Hematopoietic multipotent progenitor cell treated with erythropoietin and hydrocortisone succinate and interleukin-3 and kit ligand, for 17 days (in vitro differentiated cells): ENCODE results near the gene TMEM106C.

ENCODE experiments used
- DNase-seq: peaks from one replicate; pipeline ENCODE4 v3.0.0-alpha.2; 2015; ENCODE audit warnings: low spot score

The TMEM106C gene

GRCh38 chr12:47979686-47980085, 16.3 kb downstream of the TMEM106C start:
- no peak for DNase-seq

DNA sequence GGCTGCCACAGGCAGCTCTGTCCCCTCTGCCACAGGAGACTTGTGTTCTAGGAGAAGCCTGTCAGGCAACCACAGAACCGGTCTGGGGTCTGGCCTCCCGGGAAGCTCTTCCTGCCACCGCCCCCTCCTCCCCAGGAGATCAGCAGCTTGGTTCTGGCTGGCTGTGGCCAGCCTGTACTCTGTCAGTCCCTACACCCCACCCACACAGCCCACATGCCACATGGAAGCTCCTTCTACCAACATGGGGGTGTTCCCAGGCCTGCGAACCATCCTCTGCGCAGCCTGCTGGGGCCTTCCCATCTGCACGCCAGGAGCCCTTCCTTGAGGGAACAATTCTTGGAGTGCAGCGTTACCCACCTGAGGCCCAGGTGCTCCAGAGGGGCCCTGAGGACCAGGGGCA, 16.8 kb downstream of the TMEM106C start:
- DNase-seq = no peak

- DNase-seq = no peak
Observed at GRCh38 chr12:47980779-47981495, 17.5 kb downstream of the TMEM106C start.

- no peak for DNase-seq
Observed at GRCh38 chr12:47981496-47982260, 18.3 kb downstream of the TMEM106C start.

- DNase-seq = no peak
Observed at GRCh38 chr12:47982311-47982710, 18.9 kb downstream of the TMEM106C start.

DNA sequence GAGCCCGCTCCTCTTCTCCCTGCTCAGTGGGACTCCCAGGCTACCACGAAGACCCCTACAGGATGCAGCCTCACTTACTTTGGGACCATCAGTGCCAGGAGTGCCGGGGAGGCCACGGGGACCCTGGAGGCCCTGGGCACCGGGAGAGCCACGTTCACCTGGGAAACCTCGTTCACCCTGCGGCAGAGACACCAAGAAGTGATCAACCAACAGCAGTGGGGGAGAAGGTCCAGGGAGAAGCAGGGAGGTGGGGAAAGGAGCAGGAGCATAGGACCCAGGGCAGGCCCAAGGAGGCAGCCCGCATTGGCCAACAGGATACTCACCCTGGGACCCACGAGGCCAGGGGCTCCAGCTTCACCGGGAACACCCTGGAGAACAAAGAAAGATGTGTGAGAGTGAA, 19.4 kb downstream of the TMEM106C start:
- no peak for DNase-seq

- DNase-seq = no peak
Observed at GRCh38 chr12:47983541-47984115, 20.2 kb downstream of the TMEM106C start.

GRCh38 chr12:47984331-47984801, 21.0 kb downstream of the TMEM106C start:
- no peak for DNase-seq

DNA sequence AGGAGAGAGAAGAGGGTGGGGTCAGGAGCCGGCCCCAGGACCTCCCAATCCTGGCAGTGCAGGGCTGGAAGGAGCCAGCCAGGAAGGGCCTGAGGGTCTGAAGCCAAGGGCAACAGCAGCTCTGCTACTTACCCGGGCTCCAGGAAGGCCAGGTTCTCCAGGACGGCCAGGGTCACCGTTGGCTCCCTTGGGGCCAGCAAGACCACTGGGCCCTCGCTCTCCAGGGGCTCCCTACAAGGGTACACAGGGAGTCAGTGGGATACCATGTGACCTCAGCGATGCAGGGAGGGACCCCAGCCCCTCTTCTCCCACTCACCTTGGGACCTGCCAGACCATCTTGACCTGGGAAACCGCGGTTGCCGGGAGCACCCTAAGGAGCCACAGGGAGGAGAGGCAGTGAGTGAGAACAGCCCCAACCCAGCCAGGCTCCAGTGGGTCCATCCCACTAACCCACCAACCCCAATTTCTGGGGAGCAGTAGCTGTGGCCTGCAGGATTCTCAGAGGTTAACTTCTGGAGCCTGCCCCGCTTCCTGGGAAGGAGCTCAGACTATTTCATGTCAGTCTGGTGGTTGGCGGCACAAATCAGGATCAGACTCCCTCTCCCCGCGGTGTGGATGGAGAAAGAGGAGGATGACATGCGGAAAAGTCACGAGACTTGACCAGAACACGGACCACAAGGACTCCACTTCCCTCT, 22.3 kb downstream of the TMEM106C start:
- DNase-seq = no peak

DNA sequence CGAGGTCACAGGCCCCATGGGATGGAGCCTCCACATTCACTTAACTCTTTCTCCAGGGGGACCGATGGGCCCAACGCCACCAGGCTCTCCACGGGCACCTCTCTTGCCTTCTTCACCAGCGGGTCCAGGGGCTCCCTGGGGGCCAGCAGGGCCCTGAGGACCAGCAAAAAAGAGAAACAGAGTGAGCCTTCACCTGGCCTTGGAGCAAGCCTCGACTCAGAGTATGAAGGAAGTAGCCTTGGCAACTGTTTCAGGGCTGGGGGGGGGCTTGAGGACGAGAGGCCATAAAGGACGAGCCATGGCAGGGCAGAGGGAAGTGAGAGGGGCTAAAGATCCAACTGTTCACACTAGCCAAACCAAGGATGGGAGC, 22.9 kb downstream of the TMEM106C start:
- no peak for DNase-seq

- no peak for DNase-seq
Observed at GRCh38 chr12:47986832-47987231, 23.4 kb downstream of the TMEM106C start.

DNA sequence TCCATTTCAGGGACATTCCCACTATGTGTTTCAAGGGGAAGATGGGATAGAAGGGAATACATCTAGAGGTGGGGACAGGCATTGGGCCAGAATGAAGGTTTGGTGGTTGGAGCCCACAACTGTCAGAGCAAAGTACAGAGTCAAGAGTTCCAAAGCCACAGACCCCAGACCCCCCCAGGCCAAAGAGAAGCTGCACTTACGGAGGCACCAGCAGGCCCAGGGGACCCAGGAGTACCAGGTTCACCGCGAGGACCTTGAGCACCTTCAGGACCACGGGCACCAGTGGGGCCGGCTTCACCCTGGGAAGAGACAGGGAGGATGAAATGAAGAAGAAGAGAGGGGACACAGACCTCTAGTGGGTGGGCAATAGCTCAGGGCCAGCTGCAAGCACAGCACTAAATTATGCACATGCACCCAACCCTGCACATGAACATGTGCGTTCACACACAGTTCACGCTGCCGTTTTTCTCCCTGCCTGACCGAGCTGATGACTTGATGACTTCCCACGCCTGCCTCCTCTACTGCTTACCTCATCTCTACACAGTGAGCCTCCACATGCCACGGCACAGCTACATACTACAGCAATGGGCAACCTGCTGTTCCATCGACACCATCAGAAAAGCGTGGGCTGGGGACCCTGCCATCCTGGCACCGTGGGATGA, 24.1 kb downstream of the TMEM106C start:
- no peak for DNase-seq

- DNase-seq = no peak
Observed at GRCh38 chr12:47988073-47989022, 25.0 kb downstream of the TMEM106C start.

DNA sequence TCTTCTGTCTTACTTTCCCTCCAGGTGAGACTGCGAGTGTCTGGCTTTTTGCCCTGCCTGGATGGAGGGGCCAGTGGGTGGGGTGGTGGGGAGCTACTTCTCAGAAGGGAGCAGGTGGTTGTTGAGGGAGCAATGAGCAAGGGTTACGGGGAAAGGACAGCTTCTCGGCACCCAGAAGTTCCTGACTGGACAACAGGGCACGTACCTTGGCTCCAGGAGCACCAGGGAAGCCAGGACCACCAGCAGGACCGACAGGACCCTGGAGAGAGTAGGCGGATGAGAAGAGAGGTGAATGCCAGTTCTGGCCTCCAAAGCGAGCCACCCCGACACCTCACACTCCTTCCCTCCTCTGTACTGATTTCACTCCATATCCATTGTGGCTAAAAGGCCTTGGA, 25.6 kb downstream of the TMEM106C start:
- no peak for DNase-seq

DNA sequence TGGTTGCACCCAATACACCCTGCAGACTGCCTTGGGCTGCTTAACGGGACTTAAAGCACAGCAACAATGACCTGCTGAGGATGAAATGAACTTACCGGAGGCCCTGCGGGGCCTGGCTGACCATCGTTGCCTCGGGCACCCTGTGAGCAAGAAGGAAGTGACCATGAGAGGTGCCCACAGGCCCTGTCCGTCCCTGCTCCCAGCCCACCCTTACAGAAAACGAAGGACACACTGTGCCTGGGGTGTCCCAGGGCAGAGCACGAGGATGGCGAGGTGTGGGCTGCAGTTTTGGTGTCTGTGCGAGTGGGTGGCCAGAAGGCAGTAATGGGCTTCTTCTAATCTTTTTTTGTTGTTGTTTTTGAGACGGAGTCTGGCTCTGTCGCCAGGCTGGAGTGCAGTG, 26.3 kb downstream of the TMEM106C start:
- DNase-seq = no peak

GRCh38 chr12:47990351-47991105, 27.1 kb downstream of the TMEM106C start:
- no peak for DNase-seq

GRCh38 chr12:47991106-47992061, 28.0 kb downstream of the TMEM106C start:
- no peak for DNase-seq

DNA sequence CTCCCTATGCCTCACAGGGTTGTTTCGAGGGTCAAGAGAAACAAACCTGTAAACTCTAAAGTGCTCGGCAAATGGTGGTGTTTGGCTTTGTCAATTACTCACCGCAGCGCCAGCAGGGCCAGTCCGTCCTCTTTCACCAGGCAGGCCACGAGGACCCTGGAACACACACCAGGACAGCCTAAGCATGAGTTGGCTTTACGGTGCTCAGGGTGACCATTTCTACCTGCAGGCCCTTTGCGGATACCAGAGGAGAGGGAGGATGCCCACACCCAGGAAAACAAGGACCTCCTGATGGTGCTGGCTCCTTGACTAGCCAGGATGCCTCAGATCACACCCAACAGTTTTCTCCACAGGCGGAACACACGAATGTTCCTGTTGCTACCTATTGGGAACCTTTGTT, 29.4 kb downstream of the TMEM106C start:
- DNase-seq = no peak

- DNase-seq = no peak
Observed at GRCh38 chr12:47993491-47993890, 30.1 kb downstream of the TMEM106C start.
